ENCODE measurements around the gene PLXDC1. TPM values are rescaled to one million over a fixed set of nuclear protein-coding genes. Genes with fewer than 3 reads are reported as not detected.

Gene PLXDC1
- total and polyA plus RNA-seq, 2 of the 13 experiments (the other 11 are each of a cell fraction or from before 2014, with no cell fraction given): not detected

DNA sequence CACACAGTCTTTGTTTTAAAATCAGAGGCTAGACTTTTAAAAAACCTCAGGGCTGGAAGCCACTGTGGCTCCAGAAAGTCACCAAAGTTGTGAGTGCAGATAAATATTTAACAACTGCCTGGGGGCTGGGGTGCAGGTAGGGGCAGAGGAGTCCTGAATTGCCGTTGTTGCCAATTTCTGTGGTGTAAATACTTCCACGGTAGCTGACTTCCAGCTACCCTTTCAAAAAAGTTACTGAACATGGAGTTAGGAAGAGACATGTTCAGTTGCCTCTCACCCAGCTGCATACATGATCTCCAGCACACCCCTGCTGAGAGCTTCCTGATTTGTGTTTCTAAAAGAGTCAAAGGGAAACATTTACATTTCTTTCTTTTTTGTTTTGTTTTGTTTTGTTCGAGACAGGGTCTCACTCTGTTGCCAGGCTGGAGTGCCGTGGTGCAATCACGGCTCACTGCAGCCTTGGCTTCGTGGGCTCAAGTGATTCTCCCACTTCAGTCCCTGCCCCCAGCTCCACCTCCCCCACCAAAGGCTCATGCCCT, 58.7 kb downstream of the PLXDC1 start (continued):
- TF ChIP-seq ZNF746 (CRISPR knock-in tag; IDR thresholded peaks at IDR 0.05) (no peak), ADNP (CRISPR knock-in tag; IDR thresholded peaks at IDR 0.05) (no peak)

GRCh38 chr17:39090908-39091665, 60.4 kb downstream of the PLXDC1 start:
- Histone ChIP-seq H3K9me3 (ENCODE audit: low read length) (no peaks in the 10 kb centered on the region), H2AFZ (ENCODE audit: low read length) (no peak overlapping the region), H3K27ac (ENCODE audit: extremely low read length, insufficient read depth, low read length) (no peak overlapping the region), H3K4me2 (ENCODE audit: low read depth, low read length) (no peak overlapping the region; the same call in 1 of the 2 replicates), H3K4me1 (ENCODE audit: insufficient read depth, low read length) (peaks cover 26% of the 10 kb centered on the region), H4K20me1 (ENCODE audit: insufficient read depth, low read length) (no peaks in the 10 kb centered on the region), H3K27me3 (ENCODE audit: control insufficient read depth in 1 of 2, insufficient read depth in 2 of 2, low read length in 2 of 2) (peaks cover 4 to 51% of the 10 kb centered on the region in 2 experiments; a peak in 3 of 5 replicates), H3K9ac (ENCODE audit: insufficient read depth, low read depth, low read length) (no peak overlapping the region), H3K36me3 (replicated peaks in 1 of 2; ENCODE audit: control insufficient read depth in 1 of 2, insufficient read depth in 2 of 2, low read length in 2 of 2) (no peaks in the 10 kb centered on the region), H3K4me3 (replicated peaks in 1 of 3; ENCODE audit: insufficient read depth in 1 of 3, low read depth in 2 of 3, low read length in 3 of 3) (no peak overlapping the region), H3K79me2 (ENCODE audit: insufficient read depth, low read length) (no peaks in the 10 kb centered on the region)
- CTCF ChIA-PET (ENCODE audit: low intra/inter-chr PET ratio, low total read pairs): no interaction called here
- in situ Hi-C loops (cut with HindIII; ENCODE audit: extremely low pct_ligation_motif_present, low pct_unique_long_range_greater_than_20kb): no loop called here
- FAIRE-seq: no peak
- no peak; the same call in 2 of the 3 replicates for ATAC-seq
- POLR2A ChIA-PET: no interaction called here
- intact Hi-C loops (cut with micrococcal nuclease; ENCODE audit: unreplicated experiment): no loop called here
- 44% methylated on average over 15 of the region's 15 CpGs for WGBS (ENCODE audit: low lambda C conversion rate)
- DNase-seq (ENCODE audit: low spot score): no peak
- no TSS peak for BruUV-seq (replicated peaks)
- TF ChIP-seq RAD21 (CRISPR knock-in tag; IDR thresholded peaks at IDR 0.05) (no peak), ZNF776 (CRISPR knock-in tag; IDR thresholded peaks at IDR 0.05) (no peak), ZNF382 (CRISPR knock-in tag; IDR thresholded peaks at IDR 0.05; ENCODE audit: borderline replicate concordance) (no peak), ZGPAT (CRISPR knock-in tag; IDR thresholded peaks at IDR 0.05) (no peak), ZNF335 (CRISPR knock-in tag; IDR thresholded peaks at IDR 0.05) (no peak), PITX1 (CRISPR knock-in tag; IDR thresholded peaks at IDR 0.05) (no peak), YEATS2 (CRISPR knock-in tag; IDR thresholded peaks at IDR 0.05; ENCODE audit: borderline replicate concordance) (no peak), CEBPZ (IDR thresholded peaks at IDR 0.05; ENCODE audit: low read length) (no peak)
- TF ChIP-seq, protein P1, sequence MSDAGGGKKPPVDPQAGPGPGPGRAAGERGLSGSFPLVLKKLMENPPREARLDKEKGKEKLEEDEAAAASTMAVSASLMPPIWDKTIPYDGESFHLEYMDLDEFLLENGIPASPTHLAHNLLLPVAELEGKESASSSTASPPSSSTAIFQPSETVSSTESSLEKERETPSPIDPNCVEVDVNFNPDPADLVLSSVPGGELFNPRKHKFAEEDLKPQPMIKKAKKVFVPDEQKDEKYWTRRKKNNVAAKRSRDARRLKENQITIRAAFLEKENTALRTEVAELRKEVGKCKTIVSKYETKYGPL (CRISPR knock-in tag; IDR thresholded peaks at IDR 0.05): no peak
- TF ChIP-seq, protein P2, sequence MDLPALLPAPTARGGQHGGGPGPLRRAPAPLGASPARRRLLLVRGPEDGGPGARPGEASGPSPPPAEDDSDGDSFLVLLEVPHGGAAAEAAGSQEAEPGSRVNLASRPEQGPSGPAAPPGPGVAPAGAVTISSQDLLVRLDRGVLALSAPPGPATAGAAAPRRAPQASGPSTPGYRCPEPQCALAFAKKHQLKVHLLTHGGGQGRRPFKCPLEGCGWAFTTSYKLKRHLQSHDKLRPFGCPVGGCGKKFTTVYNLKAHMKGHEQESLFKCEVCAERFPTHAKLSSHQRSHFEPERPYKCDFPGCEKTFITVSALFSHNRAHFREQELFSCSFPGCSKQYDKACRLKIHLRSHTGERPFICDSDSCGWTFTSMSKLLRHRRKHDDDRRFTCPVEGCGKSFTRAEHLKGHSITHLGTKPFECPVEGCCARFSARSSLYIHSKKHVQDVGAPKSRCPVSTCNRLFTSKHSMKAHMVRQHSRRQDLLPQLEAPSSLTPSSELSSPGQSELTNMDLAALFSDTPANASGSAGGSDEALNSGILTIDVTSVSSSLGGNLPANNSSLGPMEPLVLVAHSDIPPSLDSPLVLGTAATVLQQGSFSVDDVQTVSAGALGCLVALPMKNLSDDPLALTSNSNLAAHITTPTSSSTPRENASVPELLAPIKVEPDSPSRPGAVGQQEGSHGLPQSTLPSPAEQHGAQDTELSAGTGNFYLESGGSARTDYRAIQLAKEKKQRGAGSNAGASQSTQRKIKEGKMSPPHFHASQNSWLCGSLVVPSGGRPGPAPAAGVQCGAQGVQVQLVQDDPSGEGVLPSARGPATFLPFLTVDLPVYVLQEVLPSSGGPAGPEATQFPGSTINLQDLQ (CRISPR knock-in tag; IDR thresholded peaks at IDR 0.05): no peak
- TF ChIP-seq, protein P3, sequence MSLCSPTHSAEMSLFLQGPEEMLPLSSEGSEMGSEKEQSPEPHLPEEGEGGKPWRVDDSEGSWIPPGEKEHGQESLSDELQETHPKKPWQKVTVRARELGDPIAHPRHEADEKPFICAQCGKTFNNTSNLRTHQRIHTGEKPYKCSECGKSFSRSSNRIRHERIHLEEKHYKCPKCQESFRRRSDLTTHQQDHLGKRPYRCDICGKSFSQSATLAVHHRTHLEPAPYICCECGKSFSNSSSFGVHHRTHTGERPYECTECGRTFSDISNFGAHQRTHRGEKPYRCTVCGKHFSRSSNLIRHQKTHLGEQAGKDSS (CRISPR knock-in tag; IDR thresholded peaks at IDR 0.05; ENCODE audit: borderline replicate concordance, low read depth): no peak
